Motor neuron (in vitro differentiated cells): ENCODE results near the gene SYNGR3. TPM values are rescaled to one million over a fixed set of nuclear protein-coding genes. Genes with fewer than 3 reads are reported as not detected.

ENCODE experiments used
- ATAC-seq, 8 experiments: fragments of 200-7000 bp; cut with Tn5 transposase; replicated peaks in 6 of 8; 2 replicates each; pipeline ENCODE4 v1.8.0; 2021; ENCODE audit warnings: mild to moderate bottlenecking in 8 of 8, moderate library complexity in 8 of 8
- H3K27ac ChIP-seq, 2 donors: fragments of 250-450 bp; sonication (Bioruptor Pico); 2 replicates each; pipeline ENCODE4 v1.9.0; 2021; ENCODE audit warnings: antibody characterized with exemption in 2 of 2, mild to moderate bottlenecking in 2 of 2, moderate library complexity in 1 of 2
- H3K4me1 ChIP-seq, 2 donors: fragments of 250-450 bp; sonication (Bioruptor Pico); replicated peaks in 1 of 2; 2 replicates each; pipeline ENCODE4 v1.6.1; 2021; ENCODE audit warnings: antibody characterized with exemption in 2 of 2, mild to moderate bottlenecking in 2 of 2, moderate library complexity in 1 of 2
- H3K4me3 ChIP-seq, 5 donors: fragments of 250-450 bp; sonication (Bioruptor Pico); 2 replicates each; pipeline ENCODE4 v1.9.0; 2021; ENCODE audit warnings: antibody characterized with exemption in 5 of 5, mild to moderate bottlenecking in 5 of 5, moderate library complexity in 4 of 5
- WGBS, 10 experiments: fragments of 450-650 bp; shearing (Covaris generic); methylation state at CpG; one replicate each; pipeline ENCODE4 v1.0.0; 2022; 5-methylcytosine and 5-hydroxymethylcytosine counted together
- in situ Hi-C, 9 experiments: fragments of 400-800 bp; cut with MboI; loops; one replicate each; pipeline ENCODE4 v1.15.0; 2021; ENCODE audit warnings: low sequenced_read_pairs in 9 of 9, low pct_unique_long_range_greater_than_20kb in 2 of 9; ENCODE audit not compliant: unreplicated experiment in 9 of 9
- total RNA-seq, 8 experiments: library from RNA; unstranded; fragments of 300-600 nt; gene quantifications; 2 replicates each; pipeline versions ENCODE4 v1.2.3 to v1.2.4, GENCODE V29; 2022

The SYNGR3 gene
- total RNA-seq, 8 experiments from 2014 or later = 0.36 to 54.5 (median 18.2) TPM

DNA sequence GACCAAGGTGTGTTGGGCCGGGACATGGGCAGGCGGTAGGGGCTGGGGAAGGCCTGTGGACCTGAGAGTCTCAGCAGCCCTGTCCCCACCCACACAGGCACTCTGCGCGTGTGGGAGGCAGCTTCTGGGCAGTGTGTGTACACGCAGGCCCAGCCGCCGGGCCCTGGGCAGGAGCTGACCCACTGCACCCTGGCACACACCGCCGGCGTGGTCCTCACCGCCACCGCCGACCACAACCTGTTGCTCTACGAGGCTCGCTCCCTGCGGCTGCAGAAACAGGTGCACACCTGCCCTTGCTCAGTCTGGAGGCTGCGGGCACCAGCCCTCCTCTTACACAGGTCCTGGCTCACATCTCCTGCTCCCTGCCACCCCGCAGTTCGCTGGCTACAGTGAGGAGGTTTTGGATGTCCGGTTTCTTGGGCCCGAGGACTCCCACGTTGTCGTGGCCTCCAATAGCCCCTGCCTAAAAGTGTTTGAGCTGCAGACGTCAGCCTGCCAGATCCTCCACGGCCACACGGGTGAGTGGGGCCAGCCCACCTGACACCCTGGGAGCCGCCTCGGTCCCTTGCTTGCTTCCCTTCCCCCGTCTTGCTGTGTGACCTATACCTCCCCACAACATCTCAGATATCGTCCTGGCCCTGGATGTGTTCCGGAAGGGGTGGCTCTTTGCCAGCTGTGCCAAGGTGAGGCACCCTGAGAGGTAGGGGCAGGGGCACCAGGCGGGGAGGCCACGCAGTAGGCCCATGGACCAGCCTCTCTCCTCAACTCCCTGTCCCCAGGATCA lies 14.1 kb upstream of the SYNGR3 start:
- ATAC-seq = no peak
- 80 to 96% (median 89%) methylated on average over 4 to 5 of the region's 33 CpGs; no CpG with 5 or more reads in 5 of the 10 experiments for WGBS, 10 experiments
- no peak overlapping the region for H3K4me3 ChIP-seq
- H3K4me1 ChIP-seq = peaks cover 5 to 25% of the 10 kb centered on the region in 2 donors
- in situ Hi-C loops = no loop called here
- H3K27ac ChIP-seq = no peak overlapping the region

DNA sequence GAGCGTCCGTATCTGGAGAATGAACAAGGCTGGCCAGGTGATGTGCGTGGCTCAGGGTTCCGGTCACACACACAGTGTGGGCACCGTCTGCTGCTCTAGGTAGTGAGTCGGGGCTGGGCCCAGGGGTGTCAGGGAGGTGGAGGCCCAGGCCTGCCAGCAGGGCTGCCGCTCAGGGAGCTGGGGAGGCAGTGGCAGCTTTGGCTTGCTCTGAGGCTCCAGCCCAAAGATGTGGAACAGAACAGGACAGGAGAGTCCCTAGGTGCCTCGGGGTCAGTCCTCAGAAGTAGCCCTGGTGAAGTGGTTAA lies 13.6 kb upstream of the SYNGR3 start:
- no peak overlapping the region for H3K27ac ChIP-seq
- in situ Hi-C loops = no loop called here
- no CpG with 5 or more reads among the region's 8 CpGs for WGBS, 10 experiments
- peaks cover under 1 to 20% of the 10 kb centered on the region in 2 donors for H3K4me1 ChIP-seq
- H3K4me3 ChIP-seq = no peak overlapping the region
- ATAC-seq = no peak

DNA sequence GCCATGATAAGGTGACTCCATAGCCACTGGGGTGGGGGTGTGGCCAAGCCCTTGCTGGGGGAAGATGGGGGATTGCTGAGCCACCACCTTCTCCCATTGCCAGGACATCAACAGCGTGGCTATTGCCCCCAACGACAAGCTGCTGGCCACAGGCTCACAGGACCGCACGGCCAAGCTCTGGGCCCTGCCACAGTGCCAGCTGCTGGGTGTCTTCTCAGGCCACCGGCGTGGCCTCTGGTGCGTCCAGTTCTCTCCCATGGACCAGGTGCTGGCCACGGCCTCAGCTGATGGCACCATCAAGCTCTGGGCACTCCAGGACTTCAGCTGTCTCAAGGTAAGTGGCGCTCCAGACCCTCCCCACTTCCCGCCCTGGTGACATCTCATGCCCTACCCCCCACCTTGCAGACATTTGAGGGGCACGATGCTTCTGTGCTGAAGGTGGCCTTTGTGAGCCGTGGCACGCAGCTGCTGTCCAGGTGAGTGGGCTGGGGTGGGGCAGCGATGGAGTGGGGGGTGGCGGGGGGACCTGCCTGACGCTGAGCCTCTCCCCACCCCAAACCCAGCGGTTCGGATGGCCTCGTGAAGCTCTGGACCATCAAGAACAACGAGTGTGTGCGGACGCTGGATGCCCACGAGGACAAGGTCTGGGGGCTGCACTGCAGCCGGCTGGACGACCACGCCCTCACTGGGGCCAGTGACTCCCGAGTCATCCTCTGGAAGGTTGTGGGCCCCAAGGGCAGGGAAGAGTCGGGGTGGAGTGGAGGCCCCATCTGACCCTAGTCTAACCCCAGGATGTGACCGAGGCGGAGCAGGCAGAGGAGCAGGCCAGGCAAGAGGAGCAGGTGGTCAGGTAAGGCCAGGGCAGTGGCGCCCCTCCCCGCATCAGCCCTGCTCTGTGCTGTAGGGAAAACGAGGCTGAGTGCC lies 12.6 kb upstream of the SYNGR3 start:
- no peak for ATAC-seq
- Histone ChIP-seq H3K4me1 (peaks cover 0 to 18% of the 10 kb centered on the region in 2 donors), H3K4me3 (no peak overlapping the region), H3K27ac (no peak overlapping the region)
- in situ Hi-C loops = no loop called here
- no CpG with 5 or more reads among the region's 33 CpGs for WGBS, 10 experiments

DNA sequence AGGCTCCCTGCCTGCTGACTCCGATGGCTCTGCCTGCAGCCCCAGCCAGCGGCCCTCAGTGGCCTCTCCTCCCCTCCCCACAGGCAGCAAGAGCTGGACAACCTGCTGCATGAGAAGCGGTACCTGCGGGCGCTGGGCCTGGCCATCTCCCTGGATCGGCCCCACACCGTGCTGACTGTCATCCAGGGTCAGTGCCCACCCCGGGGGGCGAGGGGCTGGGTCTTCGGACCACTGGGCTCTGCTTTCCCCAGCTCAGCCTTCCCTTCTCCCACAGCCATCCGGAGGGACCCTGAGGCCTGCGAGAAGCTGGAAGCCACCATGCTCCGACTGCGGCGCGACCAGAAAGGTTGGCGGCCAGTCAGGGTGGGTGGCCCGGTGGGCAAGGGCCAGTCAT lies 11.9 kb upstream of the SYNGR3 start:
- in situ Hi-C loops = no loop called here

DNA sequence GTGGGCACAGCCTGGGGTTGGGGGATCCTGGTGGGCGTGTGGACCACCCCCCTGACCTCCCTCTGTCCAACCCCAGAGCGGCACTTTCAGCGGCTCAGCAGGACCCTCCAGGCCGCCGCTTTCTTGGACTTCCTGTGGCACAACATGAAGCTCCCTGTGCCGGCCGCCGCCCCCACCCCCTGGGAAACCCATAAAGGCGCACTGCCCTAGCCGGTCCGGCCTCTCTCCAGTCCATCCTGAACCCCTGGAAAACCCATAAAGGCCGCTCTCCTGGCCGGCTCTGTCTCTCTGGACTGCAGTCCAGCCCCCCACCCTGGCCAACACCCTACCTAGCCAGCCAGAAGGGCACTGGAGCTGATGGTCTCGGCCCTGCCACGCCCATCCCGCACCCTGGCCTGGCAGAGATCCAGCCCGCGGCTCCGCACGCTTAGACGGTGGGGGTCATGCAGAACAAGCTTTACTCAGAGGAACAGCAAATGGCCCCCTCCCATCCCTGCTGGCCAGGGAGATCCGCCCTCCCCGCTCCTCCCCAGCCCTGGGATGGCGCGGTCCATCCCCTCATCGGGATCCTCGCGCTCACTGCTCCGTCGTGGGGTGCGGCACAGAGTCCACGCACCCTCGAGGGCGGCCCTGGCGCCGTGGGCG lies 11.2 kb upstream of the SYNGR3 start:
- Histone ChIP-seq H3K4me1 (peaks cover 0 to 11% of the 10 kb centered on the region in 2 donors), H3K27ac (no peak overlapping the region), H3K4me3 (no peak overlapping the region)
- WGBS, 10 experiments = no CpG with 5 or more reads among the region's 37 CpGs
- in situ Hi-C loops = no loop called here
- ATAC-seq = no peak

More for the DNA sequence above, 11.9 kb upstream of the SYNGR3 start:
- no peak overlapping the region for H3K27ac ChIP-seq
- peaks cover 0 to 16% of the 10 kb centered on the region in 2 donors for H3K4me1 ChIP-seq
- ATAC-seq = no peak
- H3K4me3 ChIP-seq = no peak overlapping the region
- 90 to 100% (median 100%) methylated on average over 1 to 2 of the region's 18 CpGs; no CpG with 5 or more reads in 7 of the 10 experiments for WGBS, 10 experiments

DNA sequence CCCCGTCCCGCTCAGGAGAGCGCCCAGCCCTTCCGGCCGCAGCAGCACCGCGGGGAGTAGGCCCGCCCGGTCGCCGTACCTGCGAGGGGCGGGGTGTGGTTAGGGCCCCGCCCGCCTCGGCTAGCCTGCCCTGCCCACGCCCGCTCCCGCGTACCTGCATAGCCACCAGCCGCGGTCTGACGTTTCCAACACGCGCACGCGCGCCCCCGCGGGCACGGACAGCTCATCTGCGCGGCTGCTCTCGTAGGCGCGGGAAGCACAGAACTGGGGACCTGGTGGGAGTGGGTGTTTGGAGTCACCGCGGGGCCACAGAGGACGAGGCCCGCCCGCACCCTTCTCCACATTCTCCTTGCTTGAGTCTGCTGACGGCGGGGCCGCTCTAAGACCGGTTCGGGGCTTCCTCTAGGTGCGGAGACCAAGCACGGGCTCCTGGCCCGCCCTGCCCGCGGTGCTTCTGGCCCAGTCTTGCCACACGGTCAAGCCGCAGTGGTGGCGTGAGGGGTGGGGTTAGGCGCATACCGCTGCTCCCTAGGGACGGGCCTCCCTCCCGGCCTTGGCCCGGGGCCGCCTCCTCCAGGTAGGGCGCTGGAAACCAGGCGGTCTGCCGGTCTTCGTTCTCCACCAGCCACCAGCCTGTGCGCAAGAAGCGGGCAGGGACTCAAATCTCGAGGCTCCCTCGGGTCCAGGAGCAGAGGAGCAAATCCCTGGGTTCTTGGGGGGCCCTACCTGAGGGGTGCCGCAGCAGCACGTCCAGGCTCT lies 10.3 kb upstream of the SYNGR3 start:
- in situ Hi-C loops = no loop called here
- no peak overlapping the region for H3K4me3 ChIP-seq
- peaks cover 0 to 11% of the 10 kb centered on the region in 2 donors for H3K4me1 ChIP-seq
- no peak overlapping the region for H3K27ac ChIP-seq
- ATAC-seq = no peak
- 18 to 20% methylated on average over 2 to 6 of the region's 70 CpGs; no CpG with 5 or more reads in 8 of the 10 experiments for WGBS, 10 experiments

DNA sequence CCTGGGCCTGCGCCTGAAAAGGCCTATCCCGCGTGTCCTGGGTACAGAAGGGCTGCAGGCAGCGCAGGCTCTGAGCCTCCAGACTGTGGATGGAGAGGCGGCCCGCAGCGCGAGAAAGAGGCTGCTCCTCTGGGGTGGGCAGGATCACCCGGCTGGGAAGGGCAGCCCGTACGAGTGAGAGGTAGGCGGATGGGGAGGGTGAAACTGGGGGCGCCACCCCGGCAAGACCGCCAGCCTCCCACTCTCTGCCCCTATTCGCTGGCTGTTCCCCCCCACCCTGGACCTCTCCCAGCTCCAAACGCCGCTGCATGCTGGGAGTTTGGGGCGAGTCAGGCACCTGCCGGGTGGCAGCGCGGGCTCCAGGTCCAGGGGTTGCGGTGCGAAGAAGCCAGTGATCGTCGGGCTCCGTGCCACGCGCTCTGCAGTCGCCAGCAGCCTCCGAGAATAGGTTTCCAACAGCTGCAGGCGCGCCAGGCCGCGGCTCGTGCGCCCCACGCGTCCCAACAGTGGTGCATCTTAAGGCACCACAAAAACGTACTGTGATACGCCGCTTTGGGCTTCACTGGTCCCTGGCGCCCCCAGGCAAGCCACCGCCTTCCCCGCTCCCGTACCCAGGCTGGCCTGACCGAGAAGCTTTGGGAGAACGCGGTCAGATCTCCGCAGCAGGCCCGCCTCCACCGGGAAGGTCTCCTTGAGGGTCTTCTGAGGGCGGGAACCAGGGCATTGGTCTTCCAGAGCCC lies 9.6 kb upstream of the SYNGR3 start:
- WGBS, 10 experiments = 0 to 13% methylated on average over 2 to 9 of the region's 53 CpGs; no CpG with 5 or more reads in 8 of the 10 experiments
- Histone ChIP-seq H3K27ac (no peak overlapping the region), H3K4me3 (no peak overlapping the region), H3K4me1 (peaks cover 4 to 16% of the 10 kb centered on the region in 2 donors)
- in situ Hi-C loops = no loop called here
- no peak for ATAC-seq

DNA sequence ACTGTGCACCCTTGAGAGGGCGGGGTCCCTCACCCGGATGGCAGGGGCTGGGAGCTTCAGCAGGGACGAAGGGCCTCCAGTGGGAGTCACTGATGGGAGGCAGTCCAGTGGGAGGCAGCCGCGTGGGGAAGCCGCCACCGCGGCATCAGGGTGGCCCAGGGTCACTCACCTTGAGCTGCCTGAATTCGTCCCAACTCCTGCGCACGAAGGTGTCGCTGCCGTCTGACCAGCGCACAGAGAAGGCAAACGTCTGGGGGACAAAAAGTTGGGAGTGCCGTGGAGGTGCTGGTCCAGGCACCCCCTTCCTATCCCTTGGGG lies 9.0 kb upstream of the SYNGR3 start:
- no peak overlapping the region for H3K4me3 ChIP-seq
- H3K27ac ChIP-seq = no peak overlapping the region
- peaks cover 6 to 18% of the 10 kb centered on the region in 2 donors for H3K4me1 ChIP-seq
- no peak for ATAC-seq
- in situ Hi-C loops = no loop called here
- WGBS, 10 experiments = 0 to 50% (median 31%) methylated on average over 1 to 8 of the region's 16 CpGs; no CpG with 5 or more reads in 6 of the 10 experiments

DNA sequence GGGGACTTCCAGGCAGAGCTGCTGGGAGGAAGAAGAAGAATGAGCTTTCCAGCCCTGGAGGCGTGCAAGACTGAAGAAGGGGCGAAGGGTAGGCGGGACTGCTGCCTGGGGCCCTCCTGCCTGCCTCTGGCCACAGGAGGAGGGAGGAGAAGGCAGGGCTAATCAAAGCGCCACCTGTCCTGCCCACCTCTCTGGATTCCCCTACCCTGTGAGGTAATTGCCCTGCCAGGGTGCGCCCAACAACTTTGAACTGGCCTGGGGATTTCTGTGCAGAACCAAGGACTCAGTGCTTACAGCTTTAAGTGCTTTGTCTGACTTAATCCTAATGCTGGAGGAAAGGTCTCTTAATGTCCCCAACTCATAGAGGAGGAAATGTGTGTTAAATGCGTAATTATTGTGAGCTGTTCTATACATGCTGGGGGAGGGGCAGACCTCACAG lies 8.4 kb upstream of the SYNGR3 start, which contains the start of gene NOXO1:
Gene NOXO1, minus strand, starts transcription at position 72 of the 439 bp plus-strand sequence. CDS start 290 bp downstream, outside the sequence.
- Histone ChIP-seq H3K4me3 (no peak within 1 kb of the TSS), H3K27ac (no peak within 1 kb of the TSS), H3K4me1 (peaks cover 6 to 18% of the 10 kb centered on the region in 2 donors)
- in situ Hi-C loops = no loop called here
- ATAC-seq = no peak
- WGBS, 10 experiments = 0 to 50% (median 33%) methylated on average over 1 to 2 of the region's 6 CpGs; no CpG with 5 or more reads in 5 of the 10 experiments

DNA sequence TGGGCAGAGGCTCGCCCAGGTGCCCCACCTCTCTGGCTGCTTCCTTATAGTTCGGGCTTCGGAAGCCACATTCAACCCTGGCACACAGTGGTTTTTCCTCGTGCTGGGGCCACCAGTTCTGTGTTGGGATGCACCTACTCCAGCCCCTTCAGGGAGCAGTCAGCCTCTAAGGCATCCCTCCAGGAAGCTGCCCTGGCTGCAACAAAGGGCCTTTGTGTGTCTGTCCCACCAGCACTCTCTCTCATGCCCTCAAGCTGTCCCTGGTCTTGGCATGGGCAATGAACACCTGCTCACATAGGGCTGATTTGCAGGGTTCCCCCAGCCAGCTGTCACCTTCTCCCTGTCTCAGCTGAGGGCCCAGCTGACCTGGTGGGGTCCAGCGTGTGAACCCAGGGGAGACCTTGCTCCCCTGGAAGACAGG lies 7.7 kb upstream of the SYNGR3 start:
- no peak for ATAC-seq
- Histone ChIP-seq H3K27ac (no peak overlapping the region), H3K4me1 (peaks cover 6 to 18% of the 10 kb centered on the region in 2 donors), H3K4me3 (no peak overlapping the region)
- 40 to 59% (median 40%) methylated on average over 1 to 5 of the region's 5 CpGs; no CpG with 5 or more reads in 7 of the 10 experiments for WGBS, 10 experiments
- in situ Hi-C loops = no loop called here

DNA sequence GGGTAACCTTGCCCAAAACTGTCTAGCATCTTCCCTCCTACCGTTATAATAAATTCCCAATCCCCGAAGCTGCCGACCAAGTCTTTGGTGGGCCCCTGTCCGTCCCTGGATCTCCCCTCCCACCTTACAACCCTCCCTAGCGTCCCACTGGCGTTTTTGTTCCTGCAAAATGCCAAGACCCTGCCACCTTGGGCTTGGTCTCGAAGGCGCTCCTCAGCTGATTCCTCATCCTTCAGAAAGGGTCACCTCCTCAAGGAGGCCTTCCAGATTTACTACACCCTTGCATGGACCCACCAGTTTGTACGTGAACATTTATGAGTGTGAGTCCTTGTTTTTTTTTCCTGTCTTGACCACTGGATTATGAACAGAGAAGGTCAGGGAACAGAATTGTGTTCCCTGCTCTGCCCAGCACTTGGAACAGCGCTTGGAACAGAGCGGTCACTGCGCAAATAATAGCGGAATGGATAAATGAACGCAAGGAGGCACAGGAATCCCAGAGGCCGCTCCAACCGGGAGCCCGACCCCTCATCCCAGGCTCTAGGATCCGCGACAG lies 6.7 kb upstream of the SYNGR3 start:
- peak overlapping the region; percentile 84 to 88 for H3K27ac ChIP-seq
- peaks cover 6 to 18% of the 10 kb centered on the region in 2 donors for H3K4me1 ChIP-seq
- peak overlapping the region; percentile 63 to 92 (median 83) for H3K4me3 ChIP-seq
- ATAC-seq = no peak
- in situ Hi-C loops = no loop called here
- WGBS, 10 experiments = 4 to 80% (median 36%) methylated on average over 1 to 10 of the region's 19 CpGs; no CpG with 5 or more reads in 1 of the 10 experiments
